GM19467 (cell line): ENCODE results near the gene CFAP43.

Experiments used
- ATAC-seq: cut with Tn5 transposase; IDR thresholded peaks from one replicate; pipeline ENCODE4 v1.9.1; 2021; ENCODE audit warnings: mild to moderate bottlenecking, moderate library complexity; ENCODE audit not compliant: unreplicated experiment

Gene CFAP43

GRCh38 chr10:104142081-104142480, 90.1 kb downstream of the CFAP43 start:
- ATAC-seq = no peak

GRCh38 chr10:104139221-104139620, 92.9 kb downstream of the CFAP43 start:
- ATAC-seq = no peak

GRCh38 chr10:104138131-104138530, 94.0 kb downstream of the CFAP43 start:
- no peak for ATAC-seq

- no peak for ATAC-seq
These were observed 102.1 kb downstream of the CFAP43 start for GRCh38 chr10:104130041-104130440.

GRCh38 chr10:104128214-104128613, 104.0 kb downstream of the CFAP43 start:
- ATAC-seq = no peak

- no peak for ATAC-seq
These were observed 104.8 kb downstream of the CFAP43 start for GRCh38 chr10:104127411-104127810.

- no peak for ATAC-seq
These were observed 108.8 kb downstream of the CFAP43 start for GRCh38 chr10:104123397-104123796.

- ATAC-seq = peak; percentile 0
These were observed 109.7 kb downstream of the CFAP43 start for GRCh38 chr10:104122225-104123107.

- ATAC-seq = peak; percentile 95
These were observed 110.5 kb downstream of the CFAP43 start, which contains the start of gene SFR1 for GRCh38 chr10:104121485-104122224. Gene SFR1 (plus strand): TSS chr10:104122171. CDS start chr10:104122184, 13 bp downstream.

- ATAC-seq = peak; percentile 20
These were observed 111.2 kb downstream of the CFAP43 start for GRCh38 chr10:104120903-104121484.

GRCh38 chr10:104120512-104120902, 111.7 kb downstream of the CFAP43 start:
- ATAC-seq = no peak

- no peak for ATAC-seq
These were observed 112.2 kb downstream of the CFAP43 start for GRCh38 chr10:104119996-104120395.

GRCh38 chr10:104117839-104118323, 114.3 kb downstream of the CFAP43 start:
- no peak for ATAC-seq

- ATAC-seq = no peak
These were observed 118.7 kb downstream of the CFAP43 start for GRCh38 chr10:104113376-104113956.

GRCh38 chr10:104109908-104110662, 122.1 kb downstream of the CFAP43 start:
- ATAC-seq = peak; percentile 71

- ATAC-seq = no peak
These were observed 127.2 kb downstream of the CFAP43 start for GRCh38 chr10:104104926-104105325.

- no peak for ATAC-seq
These were observed 127.7 kb downstream of the CFAP43 start for GRCh38 chr10:104104418-104104817.

GRCh38 chr10:104103956-104104355, 128.2 kb downstream of the CFAP43 start:
- no peak for ATAC-seq

GRCh38 chr10:104101902-104102301, 130.3 kb downstream of the CFAP43 start:
- no peak for ATAC-seq

- no peak for ATAC-seq
These were observed 131.4 kb downstream of the CFAP43 start for GRCh38 chr10:104100795-104101194.
